ENCODE results near the gene HLA-DMA. TPM values are rescaled to one million over a fixed set of nuclear protein-coding genes. Genes with fewer than 3 reads are reported as not detected.
A peak's percentile ranks its signal among the peaks of the same experiment; 100 is the strongest.

The HLA-DMA gene
- polyA plus RNA-seq, 3 donors = 434 to 526 (median 515) TPM

DNA sequence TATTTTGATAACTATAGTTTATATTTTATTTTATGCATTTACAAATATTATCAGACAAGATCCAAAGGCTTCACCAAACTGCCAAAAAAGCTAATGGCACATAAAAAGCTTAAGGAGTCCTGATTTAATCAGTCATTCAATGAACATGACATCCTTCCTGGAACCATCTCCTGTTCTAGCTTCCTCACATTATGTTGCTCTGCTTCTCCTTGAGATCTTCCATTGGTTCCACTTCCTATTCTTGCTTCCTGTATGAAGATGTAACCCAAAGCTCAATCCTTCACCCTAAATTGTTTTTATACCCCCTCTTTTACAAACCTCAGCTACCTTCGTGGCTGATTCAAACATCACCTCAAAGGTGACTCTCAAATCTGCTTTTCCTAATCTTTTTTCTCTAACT lies 11.0 kb upstream of the HLA-DMA start:
- Histone ChIP-seq H3K79me2 (ENCODE audit: insufficient read depth, low read length) (peaks cover 97% of the 10 kb centered on the region), H3K4me2 (replicated peaks; ENCODE audit: extremely low read depth, low read length, poor library complexity, severe bottlenecking) (no peak overlapping the region), H4K20me1 (ENCODE audit: insufficient read depth, low read length) (peaks cover 8% of the 10 kb centered on the region), H3K4me1 (ENCODE audit: control insufficient read depth in 1 of 2, insufficient read depth in 2 of 2, low read length in 2 of 2) (peaks cover 41 to 62% of the 10 kb centered on the region in 2 donors), H3K36me3 (replicated peaks in 1 of 2; ENCODE audit: control insufficient read depth in 1 of 2, insufficient read depth in 2 of 2, low read length in 2 of 2) (no peaks in the 10 kb centered on the region), H3K9me3 (replicated peaks in 1 of 2; ENCODE audit: control insufficient read depth in 1 of 2, insufficient read depth in 1 of 2, low read length in 2 of 2) (no peaks in the 10 kb centered on the region), H3K27me3 (ENCODE audit: control insufficient read depth in 2 of 2, insufficient read depth in 2 of 2, low read length in 2 of 2) (no peaks in the 10 kb centered on the region), H3K27ac (ENCODE audit: low read depth in 1 of 2, low read length in 2 of 2) (no peak overlapping the region), H3K4me3 (replicated peaks in 1 of 3; ENCODE audit: low read depth in 2 of 3, low read length in 3 of 3) (no peak overlapping the region), H2AFZ (ENCODE audit: insufficient read depth, low read depth, low read length, poor library complexity, severe bottlenecking) (no peak overlapping the region), H3K9ac (ENCODE audit: insufficient read depth, low read length, poor library complexity, severe bottlenecking) (no peak overlapping the region)
- peaks cover 52% of the 10 kb centered on the region for H3K4me1 Mint-ChIP-seq
- TF ChIP-seq, protein P1, sequence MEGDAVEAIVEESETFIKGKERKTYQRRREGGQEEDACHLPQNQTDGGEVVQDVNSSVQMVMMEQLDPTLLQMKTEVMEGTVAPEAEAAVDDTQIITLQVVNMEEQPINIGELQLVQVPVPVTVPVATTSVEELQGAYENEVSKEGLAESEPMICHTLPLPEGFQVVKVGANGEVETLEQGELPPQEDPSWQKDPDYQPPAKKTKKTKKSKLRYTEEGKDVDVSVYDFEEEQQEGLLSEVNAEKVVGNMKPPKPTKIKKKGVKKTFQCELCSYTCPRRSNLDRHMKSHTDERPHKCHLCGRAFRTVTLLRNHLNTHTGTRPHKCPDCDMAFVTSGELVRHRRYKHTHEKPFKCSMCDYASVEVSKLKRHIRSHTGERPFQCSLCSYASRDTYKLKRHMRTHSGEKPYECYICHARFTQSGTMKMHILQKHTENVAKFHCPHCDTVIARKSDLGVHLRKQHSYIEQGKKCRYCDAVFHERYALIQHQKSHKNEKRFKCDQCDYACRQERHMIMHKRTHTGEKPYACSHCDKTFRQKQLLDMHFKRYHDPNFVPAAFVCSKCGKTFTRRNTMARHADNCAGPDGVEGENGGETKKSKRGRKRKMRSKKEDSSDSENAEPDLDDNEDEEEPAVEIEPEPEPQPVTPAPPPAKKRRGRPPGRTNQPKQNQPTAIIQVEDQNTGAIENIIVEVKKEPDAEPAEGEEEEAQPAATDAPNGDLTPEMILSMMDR (IDR thresholded peaks at IDR 0.05) = no peak
- peak overlapping the region in 5 of 7 donors; percentile 0 to 73 (median 12) for H3K27ac Mint-ChIP-seq
- intact Hi-C loops (cut with micrococcal nuclease) = no loop called here
- WGBS (ENCODE audit: insufficient coverage) = 43% methylated on average over 1 of the region's 1 CpG
- H3K9me3 Mint-ChIP-seq = no peaks in the 10 kb centered on the region
- peaks cover 2 to 8% of the 10 kb centered on the region in 2 donors for H3K36me3 Mint-ChIP-seq
- H3K27me3 Mint-ChIP-seq (ENCODE audit: low read depth in 3 of 3) = peaks cover 0 to under 1% (median 0%) of the 10 kb centered on the region in 3 donors
- peak in 2 of 3 donors; percentile 55 for DNase-seq
- H3K4me3 Mint-ChIP-seq = no peak overlapping the region

DNA sequence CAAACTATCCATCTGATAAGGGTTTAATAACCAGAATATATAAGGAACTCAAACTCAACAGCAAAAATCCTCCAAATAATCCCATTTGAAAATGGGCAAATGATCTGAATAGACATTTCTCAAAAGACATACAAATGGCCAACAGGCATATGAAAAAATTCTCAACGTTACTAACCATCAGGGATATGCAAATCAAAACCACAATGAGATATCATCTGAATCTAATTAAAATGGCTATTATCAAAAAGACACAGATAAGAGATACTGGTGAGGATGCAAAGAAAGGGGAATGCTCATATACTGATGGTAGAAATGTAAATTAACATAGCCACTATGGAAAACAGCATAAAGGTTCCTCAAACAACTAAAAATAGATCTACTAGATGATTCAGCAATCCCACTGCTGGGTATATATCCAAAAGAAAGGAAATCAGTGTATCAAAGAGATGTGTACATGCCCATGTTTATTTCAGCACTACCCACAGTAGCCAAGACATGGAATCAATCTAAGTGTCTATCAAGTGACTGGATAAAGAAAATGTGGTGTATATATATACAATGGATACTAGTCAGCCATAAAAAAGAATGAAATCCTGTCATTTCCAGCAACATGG lies 9.4 kb upstream of the HLA-DMA start:
- TF ChIP-seq, protein P1 (IDR thresholded peaks at IDR 0.05) = no peak
- peaks cover 33 to 54% of the 10 kb centered on the region in 2 donors for H3K4me1 ChIP-seq (ENCODE audit: control insufficient read depth in 1 of 2, insufficient read depth in 2 of 2, low read length in 2 of 2)
- peaks cover 47% of the 10 kb centered on the region for H3K4me1 Mint-ChIP-seq
- peak overlapping the region in 1 of 7 donors; percentile 40 for H3K27ac Mint-ChIP-seq
- H3K9me3 Mint-ChIP-seq = no peaks in the 10 kb centered on the region
- peaks cover 8% of the 10 kb centered on the region for H4K20me1 ChIP-seq (ENCODE audit: insufficient read depth, low read length)
- H3K4me3 ChIP-seq (replicated peaks in 1 of 3; ENCODE audit: low read depth in 2 of 3, low read length in 3 of 3) = no peak overlapping the region
- no peak for DNase-seq
- H3K4me2 ChIP-seq (replicated peaks; ENCODE audit: extremely low read depth, low read length, poor library complexity, severe bottlenecking) = peak overlapping the region; percentile 31
- no peaks in the 10 kb centered on the region for H3K27me3 ChIP-seq (ENCODE audit: control insufficient read depth in 2 of 2, insufficient read depth in 2 of 2, low read length in 2 of 2)
- no peaks in the 10 kb centered on the region for H3K9me3 ChIP-seq (replicated peaks in 1 of 2; ENCODE audit: control insufficient read depth in 1 of 2, insufficient read depth in 1 of 2, low read length in 2 of 2)
- H3K36me3 Mint-ChIP-seq = peaks cover 2 to 13% of the 10 kb centered on the region in 2 donors
- WGBS (ENCODE audit: insufficient coverage) = no CpG with 5 or more reads among the region's 1 CpG
- H3K4me3 Mint-ChIP-seq = peak overlapping the region in 1 of 2 donors; percentile 12
- no peaks in the 10 kb centered on the region for H3K27me3 Mint-ChIP-seq (ENCODE audit: low read depth in 3 of 3)
- H3K79me2 ChIP-seq (ENCODE audit: insufficient read depth, low read length) = peaks cover 95% of the 10 kb centered on the region
- H3K27ac ChIP-seq (ENCODE audit: low read depth in 1 of 2, low read length in 2 of 2) = no peak overlapping the region
- no peak overlapping the region for H3K9ac ChIP-seq (ENCODE audit: insufficient read depth, low read length, poor library complexity, severe bottlenecking)
- intact Hi-C loops (cut with micrococcal nuclease) = no loop called here
- no peaks in the 10 kb centered on the region for H3K36me3 ChIP-seq (replicated peaks in 1 of 2; ENCODE audit: control insufficient read depth in 1 of 2, insufficient read depth in 2 of 2, low read length in 2 of 2)
- H2AFZ ChIP-seq (ENCODE audit: insufficient read depth, low read depth, low read length, poor library complexity, severe bottlenecking) = no peak overlapping the region

All from CD14-positive monocyte (primary cell).